Fibroblast of lung (primary cell): Measurements from ENCODE around the gene LSM3.

Source experiments
- CTCF ChIP-seq, 2 donors: IDR thresholded peaks in 1 of 2; conservative IDR thresholded peaks in 1 of 2; 1 replicate in 1 of 2; 2 replicates in 1 of 2; pipeline ENCODE4 v1.5.1; 2011 to 2012; ENCODE audit warnings: low read length in 2 of 2, control low read depth in 1 of 2, inconsistent platforms in 1 of 2, low read depth in 1 of 2, mild to moderate bottlenecking in 1 of 2
- EZH2 ChIP-seq: IDR thresholded peaks from 2 replicates; pipeline ENCODE4 v1.5.1; 2012; ENCODE audit warnings: low read length, control low read depth, mild to moderate bottlenecking; ENCODE audit errors: missing control alignments

GRCh38 chr3:14142567-14143270 is 35.9 kb upstream of the LSM3 start:
- TF ChIP-seq EZH2, result no peak
- TF ChIP-seq CTCF (conservative IDR thresholded peaks at IDR 0.05 in 1 of 2, IDR thresholded peaks at IDR 0.05 in 1 of 2; ENCODE audit: low read depth in 1 of 2, low read length in 2 of 2), result no peak
